HepG2 (cell line): ENCODE measurements around the gene MTUS2. TPM values are rescaled to one million over a fixed set of nuclear protein-coding genes. Genes with fewer than 3 reads are reported as not detected.

Experiments used
- ATAC-seq: fragments of 200-7000 bp; cut with Tn5 transposase; 3 replicates; pipeline ENCODE4 v1.9.1; 2020; ENCODE audit warnings: mild to moderate bottlenecking, moderate library complexity
- BruUV-seq: library from RNA; stranded (reverse); fragments of 400-500 nt; replicated peaks from 2 replicates; lab custom pipeline; 2021; lab: Mats Ljungman, UMichigan
- CTCF ChIA-PET: fragments of 300-600 bp; formaldehyde crosslinking; extraction: SDS; loops from one replicate; lab custom pipeline; 2021; ENCODE audit warnings: low total read pairs, inconsistent platforms, low intra/inter-chr PET ratio; lab: Yijun Ruan, JAX
- POLR2A ChIA-PET: fragments of 350-600 bp; sonication (Branson Sonifier 250); formaldehyde crosslinking; loops from one replicate; lab custom pipeline; 2020; ENCODE audit warnings: antibody characterized with exemption, inconsistent platforms; lab: Yijun Ruan, JAX
- DNase-seq: peaks from one replicate; pipeline ENCODE4 v3.0.0-alpha.2; 2015; ENCODE audit warnings: low spot score
- FAIRE-seq: peaks from 3 replicates; lab custom pipeline; 2011; peaks lifted over from hg19 to GRCh38; lab: Jason Lieb, UNC
- H2AFZ ChIP-seq: one replicate; pipeline ENCODE4 v1.6.1; 2011; ENCODE audit warnings: low read length, inconsistent platforms
- H3K27ac ChIP-seq: fragments of 300-600 bp; 3 replicates; pipeline ENCODE4 v1.8.0; 2011; ENCODE audit warnings: mixed run types, mild to moderate bottlenecking, mixed read lengths, low read length, inconsistent platforms; ENCODE audit not compliant: insufficient read depth; ENCODE audit errors: extremely low read length
- H3K27me3 ChIP-seq, 2 experiments: fragments of 200-600 bp in 1 of 2; 2 replicates in 1 of 2; 3 replicates in 1 of 2; pipeline versions ENCODE4 v1.6.0 to v1.8.0; 2011; ENCODE audit warnings: low read length in 2 of 2, mild to moderate bottlenecking in 2 of 2, moderate library complexity in 2 of 2, inconsistent platforms in 1 of 2; ENCODE audit not compliant: insufficient read depth in 2 of 2, control insufficient read depth in 1 of 2
- H3K36me3 ChIP-seq, 2 experiments: fragments of 200-600 bp in 1 of 2; replicated peaks in 1 of 2; 2 replicates in 1 of 2; 3 replicates in 1 of 2; pipeline versions ENCODE4 v1.5.1 to v1.8.0; 2011; ENCODE audit warnings: low read length in 2 of 2, inconsistent platforms in 1 of 2; ENCODE audit not compliant: insufficient read depth in 2 of 2, control insufficient read depth in 1 of 2
- H3K4me1 ChIP-seq: 2 replicates; pipeline ENCODE4 v1.5.1; 2012; ENCODE audit warnings: low read length, inconsistent platforms; ENCODE audit not compliant: insufficient read depth
- H3K4me2 ChIP-seq: 2 replicates; pipeline ENCODE4 v1.6.0; 2011; ENCODE audit warnings: low read depth, low read length, inconsistent platforms
- H3K4me3 ChIP-seq, 3 experiments: fragments of 200-600 bp in 1 of 3; sonication (generic), shearing (Covaris generic) in 1 of 3; replicated peaks in 1 of 3; 2 replicates each; pipeline ENCODE4 v1.5.1; 2011 to 2016; ENCODE audit warnings: low read length in 3 of 3, inconsistent platforms in 2 of 3, low read depth in 2 of 3, mild to moderate bottlenecking in 2 of 3, control low read depth in 1 of 3, mixed read lengths in 1 of 3; ENCODE audit not compliant: insufficient read depth in 1 of 3
- H3K79me2 ChIP-seq: one replicate; pipeline ENCODE4 v1.6.1; 2011; ENCODE audit warnings: low read length, inconsistent platforms; ENCODE audit not compliant: insufficient read depth
- H3K9ac ChIP-seq: 2 replicates; pipeline ENCODE4 v1.6.0; 2011; ENCODE audit warnings: mild to moderate bottlenecking, low read depth, low read length, inconsistent platforms; ENCODE audit not compliant: insufficient read depth
- H3K9me3 ChIP-seq: 2 replicates; pipeline ENCODE4 v1.5.1; 2012; ENCODE audit warnings: mild to moderate bottlenecking, low read length
- H4K20me1 ChIP-seq: 2 replicates; pipeline ENCODE4 v1.6.0; 2011; ENCODE audit warnings: inconsistent platforms, mild to moderate bottlenecking, low read length, moderate library complexity; ENCODE audit not compliant: insufficient read depth
- CCDC6 ChIP-seq: sonication (generic); formaldehyde crosslinking; IDR thresholded peaks from 2 replicates; pipeline ENCODE4 v1.8.1; 2022; ENCODE audit warnings: mild to moderate bottlenecking, missing genetic modification reagents, moderate library complexity
- DNMT1 ChIP-seq: sonication (generic); formaldehyde crosslinking; IDR thresholded peaks from 2 replicates; pipeline ENCODE4 v1.5.1; 2020; ENCODE audit warnings: mild to moderate bottlenecking, missing genetic modification reagents
- HOMEZ ChIP-seq: IDR thresholded peaks from 2 replicates; pipeline ENCODE4 v1.6.1; 2016; ENCODE audit warnings: low read depth
- KLF13 ChIP-seq: sonication (generic); formaldehyde crosslinking; IDR thresholded peaks from 2 replicates; pipeline ENCODE4 v1.4.0; 2020; ENCODE audit warnings: mild to moderate bottlenecking, missing genetic modification reagents
- MAFF ChIP-seq: IDR thresholded peaks from 2 replicates; pipeline ENCODE4 v1.6.1; 2011; ENCODE audit warnings: low read depth, low read length, improper control_type of control experiment
- MNT ChIP-seq: fragments of 450-650 bp; IDR thresholded peaks from 2 replicates; pipeline ENCODE4 v1.6.1; 2016
- PHF21A ChIP-seq: sonication (generic); formaldehyde crosslinking; IDR thresholded peaks from 2 replicates; pipeline ENCODE4 v1.5.0; 2020; ENCODE audit warnings: mild to moderate bottlenecking, missing genetic modification reagents
- PPARG ChIP-seq: conservative IDR thresholded peaks from 2 replicates; pipeline ENCODE4 v1.6.1; 2016; ENCODE audit warnings: missing biosample characterization, missing genetic modification reagents
- TCF7L2 ChIP-seq: IDR thresholded peaks from 2 replicates; pipeline ENCODE4 v1.6.1; 2011; ENCODE audit warnings: mild to moderate bottlenecking, low read depth, low read length, moderate library complexity
- TEAD3 ChIP-seq: optimal IDR thresholded peaks from 2 replicates; pipeline ENCODE3; 2016; ENCODE audit warnings: borderline replicate concordance
- ZNF207 ChIP-seq: fragments of 450-650 bp; IDR thresholded peaks from 2 replicates; pipeline ENCODE4 v1.6.1; 2016; ENCODE audit warnings: antibody characterized with exemption, borderline replicate concordance
- ZNF329 ChIP-seq: sonication (generic); formaldehyde crosslinking; IDR thresholded peaks from 2 replicates; pipeline ENCODE4 v1.9.0; 2021; ENCODE audit warnings: low read depth, mild to moderate bottlenecking, missing genetic modification reagents
- ZNF496 ChIP-seq: sonication (generic); formaldehyde crosslinking; IDR thresholded peaks from 2 replicates; pipeline ENCODE4 v1.8.1; 2023; ENCODE audit warnings: mild to moderate bottlenecking, moderate library complexity, missing genetic modification reagents; ENCODE audit not compliant: insufficient replicate concordance
- ZNF549 ChIP-seq: sonication (generic); formaldehyde crosslinking; IDR thresholded peaks from 2 replicates; pipeline ENCODE4 v1.5.0; 2020; ENCODE audit warnings: missing genetic modification reagents
- ZNF562 ChIP-seq: sonication (generic); formaldehyde crosslinking; IDR thresholded peaks from 2 replicates; pipeline ENCODE4 v1.8.0; 2022; ENCODE audit warnings: missing genetic modification reagents, borderline replicate concordance
- ZNF670 ChIP-seq: sonication (generic); formaldehyde crosslinking; IDR thresholded peaks from 2 replicates; pipeline ENCODE4 v1.8.0; 2022; ENCODE audit warnings: mild to moderate bottlenecking, missing genetic modification reagents, borderline replicate concordance
- WGBS: methylation state at CpG from one replicate; pipeline ENCODE4 v1.1.6; 2017; ENCODE audit warnings: low lambda C conversion rate; 5-methylcytosine and 5-hydroxymethylcytosine counted together
- in situ Hi-C: cut with HindIII; loops from 2 replicates; pipeline ENCODE4 v1.10.0; 2017; ENCODE audit warnings: low pct_unique_long_range_greater_than_20kb; ENCODE audit not compliant: extremely low pct_ligation_motif_present
- intact Hi-C: fragments of 100-400 bp; cut with micrococcal nuclease; formaldehyde crosslinking; loops from one replicate; pipeline ENCODE4 v1.10.0; 2022; ENCODE audit not compliant: unreplicated experiment
- polyA plus RNA-seq, 8 experiments: library from polyadenylated mRNA; depleted of rRNA in 3 of 8; stranded (reverse) in 7 of 8; unstranded in 1 of 8; fragments of >200 nt; fragmentation: Illumina TruSeq in 4 of 8; extraction: Trizol in 4 of 8; gene quantifications; 2 replicates each; pipeline versions ENCODE4 v1.2.1 to v1.2.3, GENCODE V29; 2011 to 2016; ENCODE audit warnings: low read depth in 4 of 8, missing spikeins in 1 of 8, mixed read lengths in 1 of 8; ENCODE audit not compliant: insufficient read depth in 1 of 8
- total RNA-seq, 5 experiments: library from RNA; depleted of rRNA; stranded (reverse); fragments of >200 nt; fragmentation: Illumina TruSeq; extraction: Trizol; gene quantifications; 2 replicates each; pipeline ENCODE4 v1.2.3, GENCODE V29; 2016; ENCODE audit warnings: low read depth in 1 of 5
- TF ChIP-seq, protein P1 (sequence below): sonication (generic); formaldehyde crosslinking; IDR thresholded peaks from 2 replicates; pipeline ENCODE4 v1.8.1; 2023; ENCODE audit warnings: mild to moderate bottlenecking, inconsistent platforms, moderate library complexity, missing genetic modification reagents, borderline replicate concordance
- TF ChIP-seq, protein P2 (sequence below): sonication (generic); formaldehyde crosslinking; IDR thresholded peaks from 2 replicates; pipeline ENCODE4 v1.4.0; 2020; ENCODE audit warnings: mild to moderate bottlenecking, missing genetic modification reagents, borderline replicate concordance

Gene MTUS2
- total and polyA plus RNA-seq, 2 of the 13 experiments (the other 11 are each of a cell fraction or from before 2014, with no cell fraction given): not detected

- TF ChIP-seq, protein P1, sequence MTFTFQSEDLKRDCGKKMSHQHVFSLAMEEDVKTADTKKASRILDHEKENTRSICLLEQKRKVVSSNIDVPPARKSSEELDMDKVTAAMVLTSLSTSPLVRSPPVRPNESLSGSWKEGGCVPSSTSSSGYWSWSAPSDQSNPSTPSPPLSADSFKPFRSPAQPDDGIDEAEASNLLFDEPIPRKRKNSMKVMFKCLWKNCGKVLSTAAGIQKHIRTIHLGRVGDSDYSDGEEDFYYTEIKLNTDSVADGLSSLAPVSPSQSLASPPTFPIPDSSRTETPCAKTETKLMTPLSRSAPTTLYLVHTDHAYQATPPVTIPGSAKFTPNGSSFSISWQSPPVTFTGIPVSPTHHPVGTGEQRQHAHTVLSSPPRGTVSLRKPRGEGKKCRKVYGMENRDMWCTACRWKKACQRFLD (CRISPR knock-in tag): no peak
- no peak for TF ChIP-seq ZNF207
- TF ChIP-seq HOMEZ (CRISPR knock-in tag): no peak
- TF ChIP-seq MAFF: no peak
- TF ChIP-seq PHF21A (CRISPR knock-in tag): no peak
Observed at GRCh38 chr13:28864544-28864943, 44.4 kb downstream of the MTUS2 start (continued).

GRCh38 chr13:28865149-28865744 is 45.1 kb downstream of the MTUS2 start:
- BruUV-seq: no TSS peak
- Histone ChIP-seq H3K4me2 (no peak overlapping the region), H3K36me3 (no peaks in the 10 kb centered on the region), H3K27me3 (no peaks in the 10 kb centered on the region), H3K9ac (no peak overlapping the region), H2AFZ (no peak overlapping the region), H3K4me1 (no peaks in the 10 kb centered on the region), H4K20me1 (no peaks in the 10 kb centered on the region), H3K27ac (no peak overlapping the region), H3K9me3 (peaks cover 2% of the 10 kb centered on the region), H3K79me2 (no peaks in the 10 kb centered on the region), H3K4me3 (no peak overlapping the region)
- in situ Hi-C loops (no loop called here), intact Hi-C loops (no loop called here)
- no peak for ATAC-seq
- 4% methylated on average over 5 of the region's 5 CpGs for WGBS
- FAIRE-seq: no peak
- ChIA-PET CTCF (no interaction called here), POLR2A (no interaction called here)
- no peak for DNase-seq
- TF ChIP-seq ZNF670 (CRISPR knock-in tag) (no peak), KLF13 (CRISPR knock-in tag) (no peak), ZNF549 (no peak), DNMT1 (no peak), PPARG (CRISPR knock-in tag) (no peak), ZNF496 (CRISPR knock-in tag) (no peak), ZNF562 (CRISPR knock-in tag) (no peak), ZNF329 (no peak), CCDC6 (no peak), TCF7L2 (no peak), MNT (no peak), TEAD3 (CRISPR knock-in tag) (no peak)
- TF ChIP-seq, protein P2, sequence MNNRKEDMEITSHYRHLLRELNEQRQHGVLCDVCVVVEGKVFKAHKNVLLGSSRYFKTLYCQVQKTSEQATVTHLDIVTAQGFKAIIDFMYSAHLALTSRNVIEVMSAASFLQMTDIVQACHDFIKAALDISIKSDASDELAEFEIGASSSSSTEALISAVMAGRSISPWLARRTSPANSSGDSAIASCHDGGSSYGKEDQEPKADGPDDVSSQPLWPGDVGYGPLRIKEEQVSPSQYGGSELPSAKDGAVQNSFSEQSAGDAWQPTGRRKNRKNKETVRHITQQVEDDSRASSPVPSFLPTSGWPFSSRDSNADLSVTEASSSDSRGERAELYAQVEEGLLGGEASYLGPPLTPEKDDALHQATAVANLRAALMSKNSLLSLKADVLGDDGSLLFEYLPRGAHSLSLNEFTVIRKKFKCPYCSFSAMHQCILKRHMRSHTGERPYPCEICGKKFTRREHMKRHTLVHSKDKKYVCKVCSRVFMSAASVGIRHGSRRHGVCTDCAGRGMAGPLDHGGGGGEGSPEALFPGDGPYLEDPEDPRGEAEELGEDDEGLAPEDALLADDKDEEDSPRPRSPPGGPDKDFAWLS (CRISPR knock-in tag): no peak
